Breast epithelium (tissue), 4 donors: ENCODE results near the gene JDP2. TPM values are rescaled to one million over a fixed set of nuclear protein-coding genes. Genes with fewer than 3 reads are reported as not detected.
A peak's percentile ranks its signal among the peaks of the same experiment; 100 is the strongest.

ENCODE experiments used
- DNase-seq, 2 donors: peaks; one replicate each; pipeline ENCODE4 v3.0.0-alpha.2; 2019; ENCODE audit warnings: low spot score in 2 of 2
- H3K27ac ChIP-seq, 2 donors: fragments of 200-600 bp; sonication (generic) in 1 of 2; one replicate each; pipeline ENCODE4 v1.5.1; 2016 to 2019; ENCODE audit warnings: mild to moderate bottlenecking in 1 of 2
- H3K27me3 ChIP-seq, 2 donors: fragments of 200-600 bp; sonication (generic) in 1 of 2; one replicate each; pipeline versions ENCODE4 v1.5.1 to v1.6.0; 2017 to 2019; ENCODE audit warnings: control low read depth in 1 of 2, mild to moderate bottlenecking in 1 of 2
- H3K36me3 ChIP-seq: fragments of 200-600 bp; one replicate; pipeline ENCODE4 v1.5.1; 2019
- H3K4me1 ChIP-seq, 2 donors: fragments of 200-600 bp; sonication (generic); one replicate each; pipeline ENCODE4 v1.5.1; 2016 to 2019; ENCODE audit warnings: control low read depth in 1 of 2
- H3K4me3 ChIP-seq, 3 donors: fragments of 200-600 bp; sonication (generic); 1 replicate in 2 of 3; 2 replicates in 1 of 3; pipeline ENCODE4 v1.5.1; 2016 to 2019; ENCODE audit warnings: mild to moderate bottlenecking in 3 of 3, moderate library complexity in 2 of 3
- H3K9me3 ChIP-seq, 2 donors: fragments of 200-600 bp; sonication (generic) in 1 of 2; one replicate each; pipeline ENCODE4 v1.5.1; 2016 to 2019; ENCODE audit warnings: control low read depth in 1 of 2
- CTCF ChIP-seq, 3 donors: fragments of 450-650 bp; IDR thresholded peaks; one replicate each; pipeline ENCODE4 v1.5.1; 2016 to 2017; ENCODE audit warnings: antibody characterized with exemption in 3 of 3, mild to moderate bottlenecking in 3 of 3, moderate library complexity in 3 of 3
- POLR2A ChIP-seq: fragments of 450-650 bp; IDR thresholded peaks from one replicate; pipeline ENCODE4 v1.6.1; 2016; ENCODE audit warnings: antibody characterized with exemption, mild to moderate bottlenecking, moderate library complexity
- POLR2AphosphoS5 ChIP-seq, 3 donors: sonication (generic); formaldehyde crosslinking; IDR thresholded peaks; one replicate each; pipeline ENCODE4 v1.6.1; 2017; ENCODE audit warnings: antibody characterized with exemption in 3 of 3
- intact Hi-C: fragments of 100-400 bp; cut with DNase I; formaldehyde crosslinking; loops from one replicate; pipeline ENCODE4 v1.15.1; 2023; ENCODE audit warnings: low total_unique reads
- total RNA-seq, 3 donors: library from RNA; depleted of rRNA; stranded (reverse); fragments of >200 nt; gene quantifications; one replicate each; pipeline ENCODE4 v1.1.0, GENCODE V29; 2016

The JDP2 gene
- total RNA-seq, 3 donors from 2014 or later: 35.7 to 153 (median 58.3) TPM

DNA sequence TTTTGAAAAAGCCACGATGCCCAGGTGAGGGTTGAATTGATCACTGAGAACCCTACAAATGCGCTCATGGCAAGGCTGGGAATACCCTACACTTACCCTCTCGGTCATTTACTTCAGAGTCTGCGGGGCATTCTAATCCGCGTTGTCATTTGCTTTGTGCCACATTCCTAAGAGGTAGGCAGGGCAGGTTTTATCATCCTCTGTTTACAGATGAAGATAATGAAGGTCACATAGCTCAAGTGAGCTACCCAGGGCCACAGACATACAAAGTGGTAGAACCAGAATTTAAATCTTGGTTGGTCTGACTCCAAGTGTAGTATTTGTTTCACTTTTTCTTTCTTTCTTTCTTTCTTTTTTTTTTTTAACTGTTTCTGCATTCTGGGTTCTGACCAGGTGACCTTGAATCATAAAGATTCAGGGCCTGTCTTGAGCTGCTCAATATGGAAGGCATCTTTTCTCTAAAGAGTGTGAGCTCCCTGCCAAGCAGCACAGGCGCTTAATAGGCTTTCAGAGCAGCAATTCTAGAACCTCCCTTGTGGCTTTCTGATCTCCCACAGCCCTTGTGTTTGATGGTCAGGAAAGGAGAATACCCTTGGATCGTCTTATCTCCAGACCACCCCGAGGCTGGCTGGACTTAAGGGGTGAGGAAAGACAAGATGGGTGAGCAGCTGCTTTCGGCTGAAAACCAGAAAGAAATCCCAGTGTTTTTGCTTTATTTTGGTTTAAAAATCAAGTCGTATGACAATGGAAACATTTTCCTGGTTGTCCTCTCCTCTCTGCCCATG, 93.8 kb downstream of the JDP2 start:
- intact Hi-C loops: no loop called here
- TF ChIP-seq CTCF (IDR thresholded peaks at IDR 0.05) (no peak), POLR2A (no peak), POLR2AphosphoS5 (IDR thresholded peaks at IDR 0.05) (peak in 1 of 3 donors; percentile 14)
- Histone ChIP-seq H3K27ac (peak overlapping the region; percentile 72 to 83), H3K36me3 (no peaks in the 10 kb centered on the region), H3K27me3 (no peaks in the 10 kb centered on the region), H3K9me3 (no peaks in the 10 kb centered on the region), H3K4me1 (no peaks in the 10 kb centered on the region), H3K4me3 (peak overlapping the region in 2 of 3 donors; percentile 48 to 50)
- no peak for DNase-seq

- Histone ChIP-seq H3K27ac (peak within 1 kb of the TSS; percentile 72 to 83), H3K4me3 (peak within 1 kb of the TSS; percentile 37 to 50 (median 48)), H3K36me3 (no peaks in the 10 kb centered on the region), H3K4me1 (no peaks in the 10 kb centered on the region), H3K9me3 (no peaks in the 10 kb centered on the region), H3K27me3 (no peaks in the 10 kb centered on the region)
- intact Hi-C loops: no loop called here
- DNase-seq: no peak
- TF ChIP-seq CTCF (IDR thresholded peaks at IDR 0.05) (no peak), POLR2AphosphoS5 (IDR thresholded peaks at IDR 0.05) (peak in 2 of 3 donors; percentile 35 to 41), POLR2A (peak; percentile 27)
Measured at GRCh38 chr14:75522224-75522982, 94.6 kb downstream of the JDP2 start, which contains the start of gene BATF. Gene BATF, plus strand, starts transcription at chr14:75522469. Its CDS starts 214 bp downstream, at chr14:75522683.

- Histone ChIP-seq H3K36me3 (no peaks in the 10 kb centered on the region), H3K4me1 (no peaks in the 10 kb centered on the region), H3K27ac (peak overlapping the region; percentile 72 to 83), H3K27me3 (no peaks in the 10 kb centered on the region), H3K4me3 (peak overlapping the region; percentile 37 to 50 (median 48)), H3K9me3 (no peaks in the 10 kb centered on the region)
- DNase-seq: no peak
- TF ChIP-seq CTCF (IDR thresholded peaks at IDR 0.05) (no peak), POLR2A (no peak), POLR2AphosphoS5 (IDR thresholded peaks at IDR 0.05) (no peak)
- intact Hi-C loops: no loop called here
Measured at GRCh38 chr14:75522983-75523318, 95.1 kb downstream of the JDP2 start.

Other genes starting within 250 kb of the JDP2 start
- 100 to 1,000 TPM; 398 to 629 (median 549) TPM for gene FOS, start 149.2 kb upstream of the JDP2 start, total RNA-seq
- 10 to 100 TPM; 15.7 to 43.6 (median 34.7) TPM for gene BATF, start 94.4 kb downstream of the JDP2 start, total RNA-seq
- gene FLVCR2, start 150.6 kb downstream of the JDP2 start, total RNA-seq: 10 to 100 TPM in 1 of 3 donors, 1 to 10 TPM in 2; 4.6 to 15.4 (median 9.1) TPM
- gene ERG28, start 232.9 kb downstream of the JDP2 start, total RNA-seq: 1 to 10 TPM; 4.5 to 9.7 (median 5.9) TPM
- 10 to 100 TPM; 21.9 to 66.6 (median 35.7) TPM for gene TTLL5, start 233.2 kb downstream of the JDP2 start, total RNA-seq